GM23248 (cell line): ENCODE measurements around the gene BCR. TPM values are rescaled to one million over a fixed set of nuclear protein-coding genes. Genes with fewer than 3 reads are reported as not detected.

ENCODE experiments used
- DNase-seq: peaks from one replicate; pipeline ENCODE4 v3.0.0-alpha.2; 2015
- H2AFZ ChIP-seq: fragments of 200-600 bp; sonication (generic); 2 replicates; pipeline ENCODE4 v1.6.1; 2016; ENCODE audit warnings: antibody characterized with exemption
- H3F3A ChIP-seq: fragments of 200-600 bp; sonication (generic); 2 replicates; pipeline ENCODE4 v1.6.1; 2016; ENCODE audit warnings: mild to moderate bottlenecking, antibody characterized with exemption, mixed run types; ENCODE audit not compliant: insufficient read depth
- H3K27ac ChIP-seq: fragments of 200-600 bp; sonication (generic); 2 replicates; pipeline ENCODE4 v1.5.1; 2016; ENCODE audit warnings: mild to moderate bottlenecking
- H3K27me3 ChIP-seq: fragments of 200-600 bp; sonication (generic); replicated peaks from 2 replicates; pipeline ENCODE4 v1.6.1; 2016; ENCODE audit warnings: mild to moderate bottlenecking; ENCODE audit not compliant: insufficient read depth
- H3K36me3 ChIP-seq: fragments of 200-600 bp; sonication (generic); 2 replicates; pipeline ENCODE4 v1.6.1; 2016; ENCODE audit warnings: low read depth, mild to moderate bottlenecking
- H3K4me1 ChIP-seq: fragments of 200-600 bp; sonication (generic); 2 replicates; pipeline ENCODE4 v1.6.1; 2016; ENCODE audit warnings: mild to moderate bottlenecking; ENCODE audit not compliant: insufficient read depth
- H3K4me2 ChIP-seq: fragments of 200-600 bp; sonication (generic); one replicate; pipeline ENCODE4 v1.6.1; 2016; ENCODE audit warnings: mild to moderate bottlenecking; ENCODE audit not compliant: unreplicated experiment
- H3K4me3 ChIP-seq: fragments of 200-600 bp; sonication (generic); 2 replicates; pipeline ENCODE4 v1.5.1; 2016; ENCODE audit warnings: mild to moderate bottlenecking
- H3K79me2 ChIP-seq: fragments of 200-600 bp; sonication (generic); 2 replicates; pipeline ENCODE4 v1.6.1; 2016; ENCODE audit warnings: mild to moderate bottlenecking; ENCODE audit not compliant: insufficient read depth
- H3K9ac ChIP-seq: fragments of 200-600 bp; sonication (generic); 2 replicates; pipeline ENCODE4 v1.6.1; 2016; ENCODE audit warnings: mild to moderate bottlenecking
- H3K9me2 ChIP-seq: fragments of 200-600 bp; sonication (generic); 2 replicates; pipeline ENCODE4 v1.6.1; 2016; ENCODE audit warnings: mixed run types, mild to moderate bottlenecking, moderate library complexity; ENCODE audit not compliant: insufficient read depth
- H3K9me3 ChIP-seq: fragments of 200-600 bp; sonication (generic); one replicate; pipeline ENCODE4 v1.6.1; 2017; ENCODE audit warnings: low read depth
- H4K20me1 ChIP-seq: fragments of 200-600 bp; sonication (generic); 2 replicates; pipeline ENCODE4 v1.6.0; 2016; ENCODE audit not compliant: insufficient read depth
- EZH2 ChIP-seq: fragments of 200-600 bp; sonication (generic); IDR thresholded peaks from 2 replicates; pipeline ENCODE4 v1.6.1; 2018; ENCODE audit warnings: antibody characterized with exemption, mild to moderate bottlenecking; ENCODE audit not compliant: insufficient read depth, poor library complexity, severe bottlenecking
- EZH2phosphoT487 ChIP-seq: fragments of 200-600 bp; sonication (generic); IDR thresholded peaks from 2 replicates; pipeline ENCODE4 v1.6.1; 2018; ENCODE audit warnings: antibody characterized with exemption, moderate library complexity, mild to moderate bottlenecking, low read depth; ENCODE audit not compliant: insufficient read depth
- WGBS, 2 experiments: methylation state at CpG; one replicate each; pipeline ENCODE4 v1.1.6; 2015 to 2017; ENCODE audit warnings: low lambda C conversion rate in 2 of 2, low coverage in 1 of 2; ENCODE audit errors: missing lambda C conversion rate in 2 of 2; 5-methylcytosine and 5-hydroxymethylcytosine counted together
- in situ Hi-C: fragments of 300-500 bp; cut with MboI; formaldehyde crosslinking; loops from 2 replicates; pipeline ENCODE4 v1.15.0; 2020
- polyA plus RNA-seq: library from polyadenylated mRNA; unstranded; fragments of >200 nt; fragmentation: Nextera tagmentation; extraction: Ambion mirVana; gene quantifications from 2 replicates; pipeline ENCODE4 v1.2.1, GENCODE V29; 2016
- total RNA-seq: library from RNA; depleted of rRNA; stranded (reverse); fragments of >200 nt; shearing (Covaris generic); gene quantifications from 2 replicates; pipeline ENCODE4 v1.2.3, GENCODE V29; 2014

The BCR gene
- total and polyA plus RNA-seq, 2 experiments from 2014 or later: 4.7 to 30.0 TPM

DNA sequence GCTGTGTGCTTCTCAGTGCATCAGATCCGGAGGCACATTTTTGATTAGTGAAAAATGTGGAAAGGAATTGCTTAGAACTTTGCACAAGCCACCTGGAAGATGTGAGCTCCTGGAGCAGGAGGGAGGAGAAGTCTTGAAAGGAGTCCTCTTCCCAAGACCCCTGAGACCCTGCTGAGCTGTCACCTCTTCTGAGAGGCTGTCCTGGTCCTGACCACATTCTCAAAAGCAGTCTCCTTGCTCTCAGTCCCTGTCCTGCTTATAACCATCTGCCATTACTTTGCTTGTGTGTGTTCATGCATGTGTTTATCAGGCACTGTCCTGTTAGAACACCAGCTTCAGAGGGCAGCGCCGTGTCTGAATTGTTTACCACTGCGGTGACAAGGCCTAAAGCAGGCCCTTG is 86.5 kb downstream of the BCR start:
- no peaks in the 10 kb centered on the region; the same call in 1 of the 2 replicates for H3K36me3 ChIP-seq
- TF ChIP-seq EZH2phosphoT487 (no peak), EZH2 (no peak)
- in situ Hi-C loops: no loop called here
- 96 to 98% methylated on average over 4 of the region's 4 CpGs for WGBS, 2 experiments
- H3K27ac ChIP-seq: no peak overlapping the region
- no peaks in the 10 kb centered on the region for H3K79me2 ChIP-seq
- no peak overlapping the region for H3K9ac ChIP-seq
- H3K4me2 ChIP-seq: no peak overlapping the region
- no peak for DNase-seq
- no peak overlapping the region for H2AFZ ChIP-seq
- no peaks in the 10 kb centered on the region for H3K9me3 ChIP-seq
- no peaks in the 10 kb centered on the region for H3K27me3 ChIP-seq
- no peaks in the 10 kb centered on the region for H3F3A ChIP-seq
- no peak overlapping the region for H3K4me3 ChIP-seq
- no peaks in the 10 kb centered on the region for H3K9me2 ChIP-seq
- H3K4me1 ChIP-seq: no peaks in the 10 kb centered on the region
- H4K20me1 ChIP-seq: no peaks in the 10 kb centered on the region

DNA sequence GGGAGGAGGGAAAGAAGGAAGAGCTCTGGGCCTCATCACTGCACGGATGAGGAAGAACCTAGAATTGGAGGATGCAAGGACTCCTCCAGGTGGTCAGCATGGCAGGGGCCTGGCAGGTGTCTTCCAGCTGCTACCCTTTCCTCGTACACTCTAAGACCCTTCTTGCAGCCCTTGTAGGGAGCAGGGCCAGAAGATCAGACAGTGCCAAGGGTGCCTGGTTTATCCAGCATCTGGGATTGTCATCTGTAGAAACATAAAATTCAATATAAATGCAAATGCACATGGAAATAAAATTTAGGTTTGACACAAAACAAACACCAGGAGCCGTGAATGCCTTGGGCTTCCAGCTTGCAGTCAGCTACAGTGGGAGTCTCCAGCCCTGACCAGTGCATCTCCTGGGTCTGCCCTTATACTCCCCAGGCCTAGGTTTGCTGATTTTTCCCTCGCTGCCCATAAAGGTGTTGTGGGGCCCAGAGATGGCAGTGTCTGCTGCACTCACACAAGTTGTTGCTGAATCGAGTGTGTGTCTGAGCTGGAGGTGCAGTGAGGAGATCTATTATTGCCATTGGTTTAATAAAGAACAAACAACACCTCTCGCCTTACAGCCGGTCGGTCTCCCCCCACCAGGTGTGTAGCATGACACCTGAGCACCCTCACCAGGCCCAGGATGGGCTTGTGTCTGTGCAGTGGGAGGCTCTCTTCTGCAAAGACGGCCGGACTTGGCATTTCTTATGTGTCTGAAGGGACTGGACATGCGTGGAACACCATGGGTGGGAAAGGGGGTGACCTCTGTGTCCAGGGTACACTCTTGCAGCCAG is 87.1 kb downstream of the BCR start:
- Histone ChIP-seq H3K4me3 (no peak overlapping the region), H3F3A (no peaks in the 10 kb centered on the region), H4K20me1 (no peaks in the 10 kb centered on the region), H3K9ac (no peak overlapping the region), H3K79me2 (no peaks in the 10 kb centered on the region), H2AFZ (no peak overlapping the region), H3K27ac (no peak overlapping the region), H3K9me2 (no peaks in the 10 kb centered on the region), H3K4me2 (no peak overlapping the region), H3K4me1 (no peaks in the 10 kb centered on the region), H3K36me3 (no peaks in the 10 kb centered on the region; the same call in 1 of the 2 replicates), H3K27me3 (no peaks in the 10 kb centered on the region), H3K9me3 (no peaks in the 10 kb centered on the region)
- in situ Hi-C loops: no loop called here
- no peak for TF ChIP-seq EZH2
- no peak for TF ChIP-seq EZH2phosphoT487
- no peak for DNase-seq
- WGBS, 2 experiments: 88 to 91% methylated on average over 11 of the region's 11 CpGs

DNA sequence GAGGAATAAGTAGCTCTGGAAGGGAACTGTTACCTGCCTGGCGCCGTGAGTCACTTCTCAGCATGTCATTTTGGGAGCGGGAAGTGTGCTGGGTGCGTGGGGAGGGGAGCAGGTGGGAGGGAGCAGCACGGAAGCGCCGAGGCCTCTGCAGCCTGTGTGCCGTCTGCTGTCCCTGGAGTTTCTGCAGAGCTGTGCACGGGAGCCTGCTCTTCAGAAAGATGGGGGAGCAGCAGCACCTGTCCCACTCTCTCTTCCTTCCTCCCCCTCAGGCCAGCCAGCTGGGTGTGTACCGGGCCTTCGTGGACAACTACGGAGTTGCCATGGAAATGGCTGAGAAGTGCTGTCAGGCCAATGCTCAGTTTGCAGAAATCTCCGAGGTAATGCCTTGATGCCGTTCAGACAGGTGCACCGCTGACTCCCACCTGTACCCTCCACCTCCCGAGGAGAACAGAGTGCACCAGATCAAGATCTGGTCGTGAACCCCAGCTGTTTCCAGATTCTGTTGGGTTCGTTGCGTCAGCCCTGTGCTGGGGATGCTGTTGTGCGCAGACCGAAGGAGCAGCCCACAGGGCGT is 87.9 kb downstream of the BCR start:
- no peak for DNase-seq
- Histone ChIP-seq H2AFZ (no peak overlapping the region), H3K9me2 (no peaks in the 10 kb centered on the region), H3K79me2 (no peaks in the 10 kb centered on the region), H3F3A (no peaks in the 10 kb centered on the region), H4K20me1 (no peaks in the 10 kb centered on the region), H3K4me2 (no peak overlapping the region), H3K4me3 (no peak overlapping the region), H3K9me3 (no peaks in the 10 kb centered on the region), H3K36me3 (no peaks in the 10 kb centered on the region; the same call in 1 of the 2 replicates), H3K27ac (no peak overlapping the region), H3K27me3 (no peaks in the 10 kb centered on the region), H3K9ac (no peak overlapping the region), H3K4me1 (no peaks in the 10 kb centered on the region)
- 92 to 94% methylated on average over 19 to 22 of the region's 22 CpGs for WGBS, 2 experiments
- no peak for TF ChIP-seq EZH2phosphoT487
- no peak for TF ChIP-seq EZH2
- in situ Hi-C loops: no loop called here

DNA sequence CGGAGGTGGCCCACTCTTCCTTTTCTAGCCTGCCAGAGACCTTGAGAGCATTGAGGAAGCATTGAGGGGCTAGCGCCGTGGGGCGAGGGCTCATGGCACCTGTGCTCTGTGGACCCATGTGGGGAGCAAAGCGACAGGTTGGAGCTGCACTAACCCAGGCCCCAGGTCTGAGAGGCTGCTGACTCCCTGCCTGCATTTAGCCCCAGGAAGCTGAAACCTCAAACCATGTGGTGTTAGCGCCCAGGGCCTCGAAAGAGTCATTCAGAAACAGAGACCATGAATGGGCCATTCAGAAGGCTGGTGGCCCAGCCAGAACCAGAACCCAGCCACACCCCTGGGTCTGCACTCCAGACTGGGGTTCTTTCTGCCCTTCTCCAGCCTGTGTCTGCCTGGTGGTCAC is 88.6 kb downstream of the BCR start:
- in situ Hi-C loops: no loop called here
- no peak overlapping the region for H2AFZ ChIP-seq
- no peak overlapping the region for H3K27ac ChIP-seq
- no peaks in the 10 kb centered on the region for H4K20me1 ChIP-seq
- H3K4me2 ChIP-seq: no peak overlapping the region
- no peaks in the 10 kb centered on the region for H3K9me2 ChIP-seq
- no peaks in the 10 kb centered on the region for H3K27me3 ChIP-seq
- no peak overlapping the region for H3K9ac ChIP-seq
- DNase-seq: no peak
- H3K4me1 ChIP-seq: no peaks in the 10 kb centered on the region
- no peaks in the 10 kb centered on the region for H3K79me2 ChIP-seq
- no peak overlapping the region for H3K4me3 ChIP-seq
- 92 to 93% methylated on average over 7 of the region's 7 CpGs for WGBS, 2 experiments
- no peaks in the 10 kb centered on the region for H3K9me3 ChIP-seq
- TF ChIP-seq EZH2phosphoT487 (no peak), EZH2 (no peak)
- no peaks in the 10 kb centered on the region; the same call in 1 of the 2 replicates for H3K36me3 ChIP-seq
- no peaks in the 10 kb centered on the region for H3F3A ChIP-seq
